Measurements from ENCODE around the gene FCN1.

FCN1 gene

GRCh38 chr9:134950386-134951210, 32.9 kb upstream of the FCN1 start:
- no peak for FAIRE-seq

GRCh38 chr9:134949681-134950385, 32.1 kb upstream of the FCN1 start:
- no peak for FAIRE-seq

GRCh38 chr9:134948149-134948548, 30.4 kb upstream of the FCN1 start:
- no peak for FAIRE-seq

GRCh38 chr9:134947265-134947955, 29.7 kb upstream of the FCN1 start:
- no peak for FAIRE-seq

- no peak for FAIRE-seq
These were observed 29.0 kb upstream of the FCN1 start for GRCh38 chr9:134946663-134947062.

GRCh38 chr9:134945509-134946275, 28.0 kb upstream of the FCN1 start:
- FAIRE-seq: no peak

GRCh38 chr9:134944916-134945315, 27.2 kb upstream of the FCN1 start:
- no peak for FAIRE-seq

- no peak for FAIRE-seq
These were observed 26.7 kb upstream of the FCN1 start for GRCh38 chr9:134944351-134944802.

GRCh38 chr9:134943836-134944235, 26.1 kb upstream of the FCN1 start:
- no peak for FAIRE-seq

GRCh38 chr9:134943411-134943810, 25.7 kb upstream of the FCN1 start:
- no peak for FAIRE-seq

- no peak for FAIRE-seq
These were observed 25.1 kb upstream of the FCN1 start for GRCh38 chr9:134942788-134943184.

- FAIRE-seq: no peak
These were observed 24.5 kb upstream of the FCN1 start for GRCh38 chr9:134942011-134942787.

- no peak for FAIRE-seq
These were observed 22.8 kb upstream of the FCN1 start for GRCh38 chr9:134940236-134941208.

- FAIRE-seq: no peak
These were observed 22.1 kb upstream of the FCN1 start for GRCh38 chr9:134939836-134940235.

- no peak for FAIRE-seq
These were observed 21.5 kb upstream of the FCN1 start for GRCh38 chr9:134939080-134939733.

GRCh38 chr9:134938346-134939079, 20.8 kb upstream of the FCN1 start:
- FAIRE-seq: no peak

- FAIRE-seq: no peak
These were observed 20.0 kb upstream of the FCN1 start for GRCh38 chr9:134937566-134938345.

GRCh38 chr9:134937164-134937555, 19.4 kb upstream of the FCN1 start:
- no peak for FAIRE-seq
